SK-N-MC (cell line): ENCODE results near the gene CDC123.
"Not testable (repeated sequence)": the region's sequence is repeated elsewhere in the genome, so short reads cannot be mapped to it uniquely, and the experiment has no call there.

Experiments
- DNase-seq: peaks from one replicate; pipeline ENCODE4 v3.0.0-alpha.2; 2011; ENCODE audit warnings: low read depth, low spot score
- H3K27ac ChIP-seq: fragments of 200-600 bp; sonication (generic); 2 replicates; pipeline ENCODE4 v1.5.1; 2016; ENCODE audit warnings: mixed run types
- H3K36me3 ChIP-seq: fragments of 200-600 bp; sonication (generic); 2 replicates; pipeline ENCODE4 v1.6.1; 2017; ENCODE audit warnings: antibody characterized with exemption, low read length, mixed read lengths; ENCODE audit not compliant: insufficient read depth
- H3K4me3 ChIP-seq: fragments of 200-600 bp; sonication (generic); 2 replicates; pipeline ENCODE4 v1.5.1; 2016
- H3K9ac ChIP-seq: fragments of 200-600 bp; sonication (generic); 2 replicates; pipeline ENCODE4 v1.8.0; 2017; ENCODE audit warnings: mixed run types, mixed read lengths; ENCODE audit not compliant: insufficient read length
- H3K9me3 ChIP-seq: fragments of 200-600 bp; sonication (generic); 2 replicates; pipeline ENCODE4 v1.6.1; 2017; ENCODE audit warnings: low read depth, mild to moderate bottlenecking, antibody characterized with exemption, low read length, moderate library complexity, mixed read lengths
- EZH2 ChIP-seq: fragments of 200-600 bp; sonication (generic); IDR thresholded peaks from one replicate; pipeline ENCODE4 v1.6.1; 2017; ENCODE audit warnings: antibody characterized with exemption
- FOXP2 ChIP-seq: optimal IDR thresholded peaks from 2 replicates; pipeline ENCODE3; 2011; ENCODE audit warnings: mild to moderate bottlenecking, moderate library complexity; ENCODE audit not compliant: insufficient read depth; ENCODE audit errors: extremely low read length, control extremely low read depth
- POLR2AphosphoS5 ChIP-seq: IDR thresholded peaks from 2 replicates; pipeline ENCODE4 v1.6.1; 2012; ENCODE audit warnings: mild to moderate bottlenecking, low read depth, low read length, borderline replicate concordance

Gene CDC123

GRCh38 chr10:12279281-12279680 lies 83.3 kb downstream of the CDC123 start:
- no peaks in the 10 kb centered on the region for H3K36me3 ChIP-seq
- no peak overlapping the region for H3K27ac ChIP-seq
- TF ChIP-seq FOXP2, result no peak
- no peak for TF ChIP-seq POLR2AphosphoS5
- no peak for TF ChIP-seq EZH2
- H3K4me3 ChIP-seq, result no peak overlapping the region
- no peak overlapping the region for H3K9ac ChIP-seq
- no peaks in the 10 kb centered on the region for H3K9me3 ChIP-seq
- no peak for DNase-seq

GRCh38 chr10:12287772-12288171 lies 91.8 kb downstream of the CDC123 start:
- TF ChIP-seq EZH2, result no peak
- TF ChIP-seq POLR2AphosphoS5, result no peak
- TF ChIP-seq FOXP2, result no peak
- Histone ChIP-seq H3K4me3 (no peak overlapping the region), H3K27ac (no peak overlapping the region), H3K36me3 (no peaks in the 10 kb centered on the region), H3K9ac (no peak overlapping the region), H3K9me3 (no peaks in the 10 kb centered on the region)
- DNase-seq, result no peak

- not testable (repeated sequence) for H3K4me3 ChIP-seq, DNase-seq, H3K9me3 ChIP-seq, H3K27ac ChIP-seq, H3K9ac ChIP-seq, H3K36me3 ChIP-seq
Measured at GRCh38 chr10:12297784-12298183, 101.8 kb downstream of the CDC123 start.

- H3K9me3 ChIP-seq, result no peaks in the 10 kb centered on the region
- H3K27ac ChIP-seq, result no peak overlapping the region
- no peaks in the 10 kb centered on the region for H3K36me3 ChIP-seq
- no peak overlapping the region for H3K9ac ChIP-seq
- H3K4me3 ChIP-seq, result no peak overlapping the region
- TF ChIP-seq FOXP2 (no peak), EZH2 (no peak), POLR2AphosphoS5 (no peak)
- no peak for DNase-seq
Measured at GRCh38 chr10:12299222-12299965, 103.4 kb downstream of the CDC123 start.
